AG09309 (cell line): ENCODE data around the gene HJURP.

Experiments
- DNase-seq: peaks from one replicate; pipeline ENCODE4 v3.0.0-alpha.2; 2010; ENCODE audit warnings: low read depth
- H3K4me3 ChIP-seq: 2 replicates; pipeline ENCODE4 v1.5.1; 2011; ENCODE audit warnings: mild to moderate bottlenecking, low read depth, low read length, moderate library complexity; ENCODE audit not compliant: control insufficient read depth
- CTCF ChIP-seq: IDR thresholded peaks from 2 replicates; pipeline ENCODE4 v1.5.1; 2011; ENCODE audit warnings: mild to moderate bottlenecking, low read depth, low read length, inconsistent platforms; ENCODE audit not compliant: insufficient read depth, control insufficient read depth; ENCODE audit errors: missing control alignments

Gene HJURP

GRCh38 chr2:233815861-233816260, 38.5 kb downstream of the HJURP start:
- DNase-seq = peak; percentile 18
- no peak for TF ChIP-seq CTCF
- no peak overlapping the region for H3K4me3 ChIP-seq

- DNase-seq = no peak
- no peak overlapping the region for H3K4me3 ChIP-seq
- no peak for TF ChIP-seq CTCF
Observed at GRCh38 chr2:233814056-233814835, 40.1 kb downstream of the HJURP start.

- no peak for TF ChIP-seq CTCF
- no peak overlapping the region for H3K4me3 ChIP-seq
- no peak for DNase-seq
Observed at GRCh38 chr2:233813236-233814055, 40.9 kb downstream of the HJURP start.

GRCh38 chr2:233811732-233812131, 42.6 kb downstream of the HJURP start:
- DNase-seq = no peak
- TF ChIP-seq CTCF = no peak
- no peak overlapping the region for H3K4me3 ChIP-seq

GRCh38 chr2:233811087-233811486, 43.2 kb downstream of the HJURP start:
- TF ChIP-seq CTCF = no peak
- DNase-seq = no peak
- H3K4me3 ChIP-seq = no peak overlapping the region

- no peak for DNase-seq
- TF ChIP-seq CTCF = no peak
- H3K4me3 ChIP-seq = no peak overlapping the region
Observed at GRCh38 chr2:233810385-233810784, 44.0 kb downstream of the HJURP start.
